Muscle of back (tissue), 13 donors: ENCODE results near the gene KRTAP19-4. TPM values are rescaled to one million over a fixed set of nuclear protein-coding genes. Genes with fewer than 3 reads are reported as not detected.
"Not testable (repeated sequence)": the region's sequence is repeated elsewhere in the genome, so short reads cannot be mapped to it uniquely, and the experiment has no call there.

Experiments used
- DNase-seq, 3 donors: peaks; one replicate each; pipeline versions ENCODE4 v3.0.0 to v3.0.0-alpha.2; 2013
- long read RNA-seq, 9 donors: transcript quantifications; one replicate each; lab custom pipeline, GENCODE V29; 2026
- polyA plus RNA-seq, 10 donors: library from polyadenylated mRNA; unstranded; fragments of 120-200 nt; gene quantifications; one replicate each; pipeline ENCODE4 v1.2.1, GENCODE V29; 2013; ENCODE audit not compliant: insufficient read length in 10 of 10

KRTAP19-4 gene
- not detected for polyA plus RNA-seq
- long read RNA-seq, donor 1 = 0 reads
- long read RNA-seq, donor 2 = 0 reads
- long read RNA-seq, donor 3, partial matches to known transcripts = 0 of 1 reads
- long read RNA-seq, donor 3, other reads (novel, unspliced or antisense) = 0 of 1 reads
- long read RNA-seq, donor 4 = 0 reads
- long read RNA-seq, donor 5 = 0 reads
- long read RNA-seq, donor 6 = 0 reads
- long read RNA-seq, donor 7 = 0 reads
- long read RNA-seq, donor 8 = 0 reads
- long read RNA-seq, donor 9 = 0 reads

- DNase-seq = no peak
Measured at GRCh38 chr21:30497065-30497464, at the start of gene KRTAP19-4. Gene KRTAP19-4, minus strand, starts transcription at chr21:30497165. Its CDS starts 55 bp downstream, at chr21:30497110.

- DNase-seq = no peak
Measured at GRCh38 chr21:30541764-30542163, 44.8 kb upstream of the KRTAP19-4 start, which contains the start of gene KRTAP19-6. Gene KRTAP19-6, minus strand, starts transcription at chr21:30541864. Its CDS starts 31 bp downstream, at chr21:30541833.

GRCh38 chr21:30518876-30519275 lies 21.9 kb upstream of the KRTAP19-4 start:
- no peak for DNase-seq

GRCh38 chr21:30515681-30516080 lies 18.7 kb upstream of the KRTAP19-4 start:
- DNase-seq = no peak

GRCh38 chr21:30505621-30506205 lies 8.7 kb upstream of the KRTAP19-4 start:
- DNase-seq = not testable (repeated sequence)

- DNase-seq = no peak
Measured at GRCh38 chr21:30502041-30502440, 5.1 kb upstream of the KRTAP19-4 start, which contains the start of gene KRTAP19-5. Gene KRTAP19-5, minus strand, starts transcription at chr21:30502141. Its CDS starts 51 bp downstream, at chr21:30502090.

GRCh38 chr21:30491963-30492428 lies 5.0 kb downstream of the KRTAP19-4 start, which contains the start of gene KRTAP19-3:
Gene KRTAP19-3, minus strand, starts transcription at chr21:30492013. Its CDS starts 56 bp downstream, at chr21:30491957.
- DNase-seq = no peak

- DNase-seq = no peak
Measured at GRCh38 chr21:30487336-30487735, 9.6 kb downstream of the KRTAP19-4 start, which contains the start of gene KRTAP19-2. Gene KRTAP19-2, minus strand, starts transcription at chr21:30487436. Its CDS starts 88 bp downstream, at chr21:30487348.

- no peak for DNase-seq
Measured at GRCh38 chr21:30486180-30486579, 10.8 kb downstream of the KRTAP19-4 start.

GRCh38 chr21:30482130-30482529 lies 14.8 kb downstream of the KRTAP19-4 start:
- DNase-seq = no peak

GRCh38 chr21:30480145-30480544 lies 16.8 kb downstream of the KRTAP19-4 start, which contains the start of gene KRTAP19-1:
Gene KRTAP19-1, minus strand, starts transcription at chr21:30480367. Its CDS starts 50 bp downstream, at chr21:30480317.
- DNase-seq = no peak

- DNase-seq = no peak
Measured at GRCh38 chr21:30479259-30479658, 17.7 kb downstream of the KRTAP19-4 start.

GRCh38 chr21:30478004-30478403 lies 19.0 kb downstream of the KRTAP19-4 start:
- no peak for DNase-seq

GRCh38 chr21:30468900-30469714 lies 27.9 kb downstream of the KRTAP19-4 start:
- no peak for DNase-seq

GRCh38 chr21:30463713-30464112 lies 33.3 kb downstream of the KRTAP19-4 start:
- no peak for DNase-seq

GRCh38 chr21:30448514-30448913 lies 48.5 kb downstream of the KRTAP19-4 start:
- no peak for DNase-seq

GRCh38 chr21:30447056-30447455 lies 49.9 kb downstream of the KRTAP19-4 start:
- no peak for DNase-seq
